Heart right ventricle (tissue), 16 donors: Measurements from ENCODE around the gene AIM2. TPM values are rescaled to one million over a fixed set of nuclear protein-coding genes. Genes with fewer than 3 reads are reported as not detected.

Experiments
- ATAC-seq, 8 donors: fragments of 200-7000 bp; cut with Tn5 transposase; one replicate each; pipeline ENCODE4 v1.9.1; 2020; ENCODE audit warnings: mild to moderate bottlenecking in 8 of 8, moderate library complexity in 8 of 8, moderate number of reproducible peaks in 1 of 8
- DNase-seq, 2 donors: peaks; one replicate each; pipeline ENCODE4 v3.0.0-alpha.2; 2020
- H3K27ac ChIP-seq, 10 donors: fragments of 200-600 bp; sonication (generic) in 2 of 10; one replicate each; pipeline versions ENCODE4 v1.5.0 to v1.8.0; 2020 to 2022; ENCODE audit warnings: mild to moderate bottlenecking in 3 of 10
- H3K27me3 ChIP-seq, 7 donors: fragments of 200-600 bp; one replicate each; pipeline ENCODE4 v1.8.0; 2021 to 2022; ENCODE audit warnings: mild to moderate bottlenecking in 2 of 7
- H3K36me3 ChIP-seq, 9 donors: fragments of 200-600 bp; sonication (generic) in 1 of 9; one replicate each; pipeline versions ENCODE4 v1.5.0 to v1.8.0; 2020 to 2022; ENCODE audit warnings: mild to moderate bottlenecking in 2 of 9
- H3K4me1 ChIP-seq, 9 donors: fragments of 200-600 bp; sonication (generic) in 1 of 9; one replicate each; pipeline versions ENCODE4 v1.5.0 to v1.8.0; 2020 to 2022; ENCODE audit warnings: mild to moderate bottlenecking in 4 of 9
- H3K4me3 ChIP-seq, 10 donors: fragments of 200-600 bp; sonication (generic) in 2 of 10; one replicate each; pipeline versions ENCODE4 v1.5.0 to v1.8.0; 2020 to 2022; ENCODE audit warnings: mild to moderate bottlenecking in 7 of 10, moderate library complexity in 2 of 10
- H3K9me3 ChIP-seq, 11 donors: fragments of 200-600 bp in 10 of 11; sonication (generic) in 2 of 11; one replicate each; pipeline versions ENCODE4 v1.5.0 to v1.8.0; 2013 to 2022; ENCODE audit warnings: mild to moderate bottlenecking in 2 of 11, control low read depth in 1 of 11, moderate library complexity in 1 of 11
- CTCF ChIP-seq, 9 donors: fragments of 200-600 bp; sonication (generic) in 2 of 9; IDR thresholded peaks; one replicate each; pipeline versions ENCODE4 v1.5.0 to v1.8.0; 2021 to 2022; ENCODE audit warnings: antibody characterized with exemption in 9 of 9, mild to moderate bottlenecking in 5 of 9, moderate library complexity in 1 of 9
- WGBS, 2 donors: extraction: QIAGEN DNeasy Blood & Tissue Kit; methylation state at CpG; one replicate each; pipeline ENCODE4 v1.1.7; 2013; ENCODE audit warnings: inconsistent platforms in 1 of 2; 5-methylcytosine and 5-hydroxymethylcytosine counted together
- intact Hi-C, 10 donors: fragments of 100-400 bp; cut with DNase I; formaldehyde crosslinking; loops; one replicate each; pipeline versions ENCODE4 v1.11.1 to v1.14.2; 2022
- polyA plus RNA-seq, 2 donors: library from polyadenylated mRNA; stranded (reverse); fragments of 200-250 nt; gene quantifications; one replicate each; pipeline ENCODE4 v1.2.3, GENCODE V29; 2013
- total RNA-seq, 10 donors: library from RNA; stranded (reverse); fragmentation: NEBNext Ultra II Directional in 3 of 10; extraction: Animal tissue kit (Norgen Biotek cat#: 25700) in 3 of 10; gene quantifications; one replicate each; pipeline versions ENCODE4 v1.2.1 to v1.2.4, GENCODE V29; 2021 to 2023
- donor health status: Arrhythmogenic right ventricular cardiomyopathy.
- donor health status: ischemic (EF 13 %, LVEDD 7.1; RV severe dilation, severe dysfunction).
- donor health status: healthy with polysubstance abuse.
- donor health status: DM: no; HTN: yes; CAD: no.
- donor health status: DM: no; HTN: no; CAD: no.
- donor health status: ischemic (EF 25% LVEDD 6.9; RV normal size, moderate dysfunction).
- donor health status: ischemic (EF 25% LVEDD 5.7; RV mildly dilated, moderate dysfunction).
- donor health status: healthy.
- donor health status: DM: yes; HTN: yes; CAD: no.
- donor health status: Ischemic cardiomyopathy.
- donor health status: ischemic (EF 35%, LVEDD 5.7; RV mildly dilated, moderate dysfunction).
- donor health status: nonischemic (EF 11% LVEDD 7.7; RV severe dilation, severe dysfunction).
- donor health status: DM: yes; HTN: yes; CAD: no.
- donor health status: PGD.
- donor health status: ischemic (EF 29% LVEDD 5.4; RV normal size, mild dysfunction).
- donor health status: nonischemic (EF 23%, LVEDD 6.1; RV moderate dilation, normal function).

Gene AIM2
- total and polyA plus RNA-seq, 12 donors: 0.03 to 1.8 (median 0.56) TPM; not detected in 6

- peak in 7 of 9 donors; percentile 31 to 63 (median 49) for TF ChIP-seq CTCF (IDR thresholded peaks at IDR 0.05)
- 81 to 84% methylated on average over 4 of the region's 4 CpGs for WGBS, 2 donors
- intact Hi-C loops: no loop called here
Measured at GRCh38 chr1:159089184-159089791, 12.7 kb upstream of the AIM2 start.

GRCh38 chr1:159088546-159089183, 12.1 kb upstream of the AIM2 start:
- DNase-seq (no peak), ATAC-seq (no peak)
- Histone ChIP-seq H3K36me3 (no peaks in the 10 kb centered on the region), H3K4me1 (peaks cover 0 to 58% (median 0%) of the 10 kb centered on the region in 9 donors), H3K9me3 (no peaks in the 10 kb centered on the region), H3K4me3 (no peak overlapping the region), H3K27me3 (no peaks in the 10 kb centered on the region), H3K27ac (peak overlapping the region in 1 of 10 donors; percentile 17)
- TF ChIP-seq CTCF (IDR thresholded peaks at IDR 0.05): no peak
- WGBS, 2 donors: 74 to 76% methylated on average over 6 of the region's 6 CpGs
- intact Hi-C loops: no loop called here

More at GRCh38 chr1:159089184-159089791, 12.7 kb upstream of the AIM2 start:
- ATAC-seq (no peak), DNase-seq (no peak)
- peak overlapping the region in 1 of 10 donors; percentile 17 for H3K27ac ChIP-seq
- H3K36me3 ChIP-seq: no peaks in the 10 kb centered on the region
- H3K9me3 ChIP-seq: no peaks in the 10 kb centered on the region
- H3K4me1 ChIP-seq: peaks cover 0 to 52% (median 0%) of the 10 kb centered on the region in 9 donors
- H3K27me3 ChIP-seq: no peaks in the 10 kb centered on the region
- no peak overlapping the region for H3K4me3 ChIP-seq

GRCh38 chr1:159088050-159088449, 11.5 kb upstream of the AIM2 start:
- DNase-seq (no peak), ATAC-seq (no peak)
- Histone ChIP-seq H3K4me3 (no peak overlapping the region), H3K27ac (peak overlapping the region in 1 of 10 donors; percentile 17), H3K9me3 (no peaks in the 10 kb centered on the region), H3K36me3 (no peaks in the 10 kb centered on the region), H3K27me3 (no peaks in the 10 kb centered on the region), H3K4me1 (peaks cover 0 to 62% (median 0%) of the 10 kb centered on the region in 9 donors)
- WGBS, 2 donors: 46 to 70% methylated on average over 2 of the region's 2 CpGs
- no peak for TF ChIP-seq CTCF (IDR thresholded peaks at IDR 0.05)
- intact Hi-C loops: no loop called here

GRCh38 chr1:159084867-159085266, 8.3 kb upstream of the AIM2 start:
- no peaks in the 10 kb centered on the region for H3K36me3 ChIP-seq
- no peaks in the 10 kb centered on the region for H3K27me3 ChIP-seq
- no peak overlapping the region for H3K4me3 ChIP-seq
- ATAC-seq: peak in 4 of 8 donors; percentile 18 to 52 (median 44)
- intact Hi-C loops: no loop called here
- DNase-seq: no peak
- no peak for TF ChIP-seq CTCF (IDR thresholded peaks at IDR 0.05)
- no peaks in the 10 kb centered on the region for H3K9me3 ChIP-seq
- 92 to 93% methylated on average over 3 of the region's 3 CpGs for WGBS, 2 donors
- H3K27ac ChIP-seq: peak overlapping the region in 1 of 10 donors; percentile 86
- peaks cover 0 to 37% (median 4%) of the 10 kb centered on the region in 9 donors for H3K4me1 ChIP-seq
